Measurements from ENCODE around the gene PYDC1.

The PYDC1 gene

DNA sequence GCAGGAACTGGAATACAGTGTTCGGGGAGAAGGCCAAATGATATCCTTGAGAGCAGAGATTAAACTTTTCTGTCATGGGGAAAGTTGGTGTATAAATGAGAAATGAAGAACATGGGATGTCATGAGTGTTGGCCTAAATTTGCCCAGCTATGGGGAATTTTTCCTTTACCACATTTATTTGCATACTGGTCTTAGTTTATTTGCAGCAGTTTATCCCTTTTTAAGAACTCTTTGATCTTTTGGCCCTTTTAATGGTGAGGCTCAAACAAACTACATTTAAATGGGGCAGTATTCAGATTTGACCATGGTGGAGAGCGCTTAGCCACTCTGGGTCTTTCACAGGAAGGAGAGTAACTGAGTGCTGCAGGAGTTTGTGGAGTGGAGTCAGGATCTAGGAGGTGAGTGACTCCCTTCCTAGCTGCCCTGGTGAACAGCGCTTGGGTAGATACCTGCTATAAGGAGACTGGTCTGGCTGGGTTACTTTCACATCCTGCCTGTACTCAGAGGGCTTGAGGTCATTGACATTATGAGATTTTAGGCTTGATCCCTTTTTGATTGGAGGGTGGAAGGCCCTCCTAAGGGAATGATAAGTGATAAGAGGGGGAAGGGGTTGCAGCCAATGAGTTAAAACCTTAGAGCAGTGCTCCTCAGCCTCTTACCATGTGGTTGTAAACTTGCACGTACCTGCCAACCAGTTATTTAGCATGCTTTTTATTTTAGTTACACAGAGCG is 25.1 kb downstream of the PYDC1 start:
- no peaks in the 10 kb centered on the region for H3K27me3 Mint-ChIP-seq
- H3K4me3 Mint-ChIP-seq: no peak overlapping the region
- H3K4me1 Mint-ChIP-seq: peaks cover 84% of the 10 kb centered on the region
- H3K9me3 Mint-ChIP-seq: no peaks in the 10 kb centered on the region
- no peak for ATAC-seq
- H3K27ac Mint-ChIP-seq: peak overlapping the region; percentile 21 to 91
- DNase-seq: no peak

DNA sequence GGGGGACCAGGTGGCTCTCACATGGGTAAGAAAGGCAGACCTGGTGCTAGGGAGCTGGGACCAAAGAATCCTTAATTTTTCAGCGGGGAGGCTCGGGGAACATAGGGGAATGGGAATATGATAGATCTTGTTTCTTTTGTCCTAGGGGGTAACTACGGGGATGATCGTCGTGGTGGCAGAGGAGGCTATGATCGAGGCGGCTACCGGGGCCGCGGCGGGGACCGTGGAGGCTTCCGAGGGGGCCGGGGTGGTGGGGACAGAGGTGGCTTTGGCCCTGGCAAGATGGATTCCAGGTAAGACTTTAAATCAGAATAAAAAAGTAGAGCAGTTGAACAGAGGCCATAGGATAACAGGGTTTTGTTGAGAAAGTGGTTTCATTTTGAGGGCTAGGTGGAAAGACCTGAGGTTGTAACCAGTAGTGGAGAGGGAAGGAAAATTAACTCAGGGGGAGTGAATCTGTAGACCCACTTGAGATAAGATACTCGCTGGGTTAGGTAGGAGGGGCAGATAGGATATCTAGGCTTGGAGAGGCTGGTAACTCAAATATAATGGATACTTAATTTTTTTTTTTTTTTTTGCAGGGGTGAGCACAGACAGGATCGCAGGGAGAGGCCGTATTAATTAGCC is 26.0 kb downstream of the PYDC1 start:
- Mint-ChIP-seq H3K4me1 (peaks cover 88% of the 10 kb centered on the region), H3K4me3 (peak overlapping the region in 1 of 2 donors; percentile 45), H3K27ac (peak overlapping the region; percentile 34 to 91), H3K9me3 (no peaks in the 10 kb centered on the region), H3K27me3 (no peaks in the 10 kb centered on the region)
- DNase-seq (no peak), ATAC-seq (no peak)

DNA sequence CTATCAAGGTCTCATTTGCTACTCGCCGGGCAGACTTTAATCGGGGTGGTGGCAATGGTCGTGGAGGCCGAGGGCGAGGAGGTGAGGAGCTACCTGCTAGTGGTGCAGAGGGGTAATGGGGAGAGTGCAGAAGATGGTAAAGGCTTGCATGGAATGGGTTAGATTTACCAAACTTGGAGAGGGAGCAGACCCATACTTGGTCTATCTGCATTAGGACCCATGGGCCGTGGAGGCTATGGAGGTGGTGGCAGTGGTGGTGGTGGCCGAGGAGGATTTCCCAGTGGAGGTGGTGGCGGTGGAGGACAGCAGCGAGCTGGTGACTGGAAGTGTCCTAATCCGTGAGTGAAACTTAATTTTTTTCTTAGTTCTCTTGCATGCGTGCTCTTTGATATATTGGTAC is 26.9 kb downstream of the PYDC1 start:
- DNase-seq (no peak), ATAC-seq (no peak)
- Mint-ChIP-seq H3K4me3 (peak overlapping the region in 1 of 2 donors; percentile 51), H3K9me3 (no peaks in the 10 kb centered on the region), H3K4me1 (peaks cover 93% of the 10 kb centered on the region), H3K27me3 (no peaks in the 10 kb centered on the region), H3K27ac (peak overlapping the region in 1 of 2 donors; percentile 94)

DNA sequence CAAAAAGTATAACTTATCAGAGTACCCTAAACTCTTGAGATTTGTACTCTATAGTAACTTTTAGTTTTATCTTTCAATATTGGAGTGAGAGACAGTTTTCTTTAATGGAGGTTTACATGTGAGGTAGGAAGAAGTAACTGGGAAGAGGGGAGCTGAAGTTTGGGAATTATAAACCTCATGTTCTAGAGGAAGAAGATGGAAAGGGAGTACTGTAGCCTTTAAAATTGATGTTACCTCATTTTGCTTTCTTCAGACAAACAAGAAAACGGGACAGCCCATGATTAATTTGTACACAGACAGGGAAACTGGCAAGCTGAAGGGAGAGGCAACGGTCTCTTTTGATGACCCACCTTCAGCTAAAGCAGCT is 27.5 kb downstream of the PYDC1 start:
- DNase-seq (no peak), ATAC-seq (no peak)
- no peaks in the 10 kb centered on the region for H3K27me3 Mint-ChIP-seq
- H3K4me3 Mint-ChIP-seq: peak overlapping the region in 1 of 2 donors; percentile 1
- H3K4me1 Mint-ChIP-seq: peaks cover 96% of the 10 kb centered on the region
- no peaks in the 10 kb centered on the region for H3K9me3 Mint-ChIP-seq
- peak overlapping the region; percentile 72 to 85 for H3K27ac Mint-ChIP-seq

DNA sequence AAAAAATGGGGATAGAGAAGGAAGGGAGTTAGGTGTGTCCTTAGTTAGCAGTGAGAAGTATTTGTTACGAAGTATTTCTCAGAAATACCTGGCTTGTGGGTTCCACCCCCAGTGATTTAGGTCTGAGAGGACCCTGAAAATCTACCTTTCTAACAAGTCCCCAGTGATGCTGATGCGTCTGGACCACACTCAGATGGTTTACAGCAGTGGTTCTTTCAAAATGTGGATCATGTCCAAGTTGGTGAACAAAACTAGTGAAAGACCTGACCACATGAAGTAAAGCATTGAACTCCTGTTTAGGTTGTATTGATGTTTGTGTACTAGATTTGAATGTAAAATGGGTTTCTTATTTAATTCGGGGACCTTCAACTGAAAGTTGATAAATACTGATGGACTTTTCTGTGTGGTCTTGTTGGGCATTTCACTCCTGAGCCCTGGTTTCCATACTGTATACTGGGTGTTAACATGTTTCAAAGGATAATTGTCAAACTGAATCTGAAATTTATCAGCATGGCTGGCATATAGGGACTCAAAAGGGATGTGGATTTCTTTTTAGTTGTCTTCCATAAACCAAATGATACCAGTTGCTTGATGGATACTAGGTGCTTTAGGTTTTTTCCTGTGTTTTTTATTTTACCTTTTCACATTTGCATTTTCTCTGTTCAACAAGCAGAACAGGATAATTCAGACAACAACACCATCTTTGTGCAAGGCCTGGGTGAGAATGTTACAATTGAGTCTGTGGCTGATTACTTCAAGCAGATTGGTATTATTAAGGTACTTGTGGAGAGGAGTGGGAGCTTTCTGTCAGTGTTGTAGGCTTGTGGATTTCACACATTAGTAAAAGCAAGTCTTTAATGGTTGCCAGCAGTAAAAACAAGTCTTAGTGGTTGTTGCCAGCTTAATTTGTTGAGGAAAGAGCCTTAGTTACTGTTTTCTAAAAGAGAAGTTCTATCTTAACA is 28.2 kb downstream of the PYDC1 start:
- Mint-ChIP-seq H3K4me1 (peaks cover 96% of the 10 kb centered on the region), H3K9me3 (no peaks in the 10 kb centered on the region), H3K27ac (peak overlapping the region; percentile 72 to 85), H3K4me3 (no peak overlapping the region), H3K27me3 (no peaks in the 10 kb centered on the region)
- DNase-seq (no peak), ATAC-seq (no peak)

DNA sequence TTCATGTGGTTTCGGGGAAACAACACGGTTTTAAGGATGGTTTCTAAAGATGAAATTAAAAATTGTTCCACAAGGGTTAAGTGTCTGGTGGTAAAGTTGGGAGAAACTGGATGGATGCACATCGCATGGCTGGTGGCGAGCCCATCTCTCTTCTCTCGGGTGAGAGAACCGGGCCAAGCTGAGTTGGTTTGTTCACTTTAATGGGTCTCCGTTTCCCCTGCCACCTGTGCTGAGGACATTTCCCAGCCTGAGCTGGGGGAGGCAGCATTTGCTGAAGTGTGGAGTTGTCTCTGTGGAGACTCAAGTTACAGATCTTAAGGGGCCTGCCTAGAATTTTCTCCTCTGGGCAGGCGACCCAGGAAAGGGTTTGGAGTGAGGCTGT is 29.1 kb downstream of the PYDC1 start:
- H3K9me3 Mint-ChIP-seq: no peaks in the 10 kb centered on the region
- peaks cover 99% of the 10 kb centered on the region for H3K4me1 Mint-ChIP-seq
- peak overlapping the region in 1 of 2 donors; percentile 96 for H3K27ac Mint-ChIP-seq
- ATAC-seq: no peak
- DNase-seq: no peak
- no peaks in the 10 kb centered on the region for H3K27me3 Mint-ChIP-seq
- H3K4me3 Mint-ChIP-seq: no peak overlapping the region

DNA sequence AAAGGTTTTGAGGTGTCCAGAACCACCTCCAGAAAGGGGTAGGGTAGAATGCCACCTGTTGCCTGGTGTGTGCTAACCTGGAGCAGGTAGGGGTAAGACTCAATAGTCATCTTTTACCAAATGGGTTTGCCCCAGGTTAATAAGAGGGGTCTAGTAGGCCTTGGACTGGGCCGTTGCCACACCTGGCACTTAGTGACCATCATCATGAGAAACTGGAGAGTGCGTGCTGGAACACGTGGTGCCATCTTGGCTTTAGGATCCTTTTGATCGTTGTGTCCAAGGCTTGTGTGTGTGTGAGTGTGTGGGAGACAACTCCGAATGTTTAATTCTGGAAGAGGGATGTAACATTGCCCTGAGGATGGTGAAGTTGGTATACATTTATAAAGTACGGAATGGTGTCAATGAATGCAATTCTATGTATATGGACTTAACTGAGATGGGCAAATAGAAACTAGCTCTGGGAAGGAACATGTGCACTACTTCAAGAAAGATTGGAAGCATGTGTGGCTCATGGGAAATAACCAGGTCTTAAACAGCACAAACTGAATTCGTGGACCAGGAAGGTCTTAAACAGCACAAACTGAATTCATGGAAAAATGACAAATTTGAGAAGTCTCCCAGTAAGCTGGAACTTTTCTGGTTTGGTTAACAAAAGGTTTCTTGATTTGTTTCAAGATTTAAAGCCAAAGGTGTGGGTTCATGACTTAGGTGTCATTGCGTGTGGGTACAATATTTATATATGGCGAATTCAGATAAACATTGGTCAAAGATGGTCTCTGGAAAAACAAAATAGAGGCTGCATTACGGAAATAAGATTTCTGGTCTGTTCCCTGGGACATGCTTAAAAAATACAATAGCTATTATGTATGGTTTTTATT is 29.8 kb downstream of the PYDC1 start:
- no peaks in the 10 kb centered on the region for H3K9me3 Mint-ChIP-seq
- ATAC-seq: no peak
- H3K4me1 Mint-ChIP-seq: peaks cover 100% of the 10 kb centered on the region
- no peaks in the 10 kb centered on the region for H3K27me3 Mint-ChIP-seq
- no peak for DNase-seq
- H3K27ac Mint-ChIP-seq: peak overlapping the region; percentile 70 to 96
- peak overlapping the region; percentile 10 to 14 for H3K4me3 Mint-ChIP-seq

DNA sequence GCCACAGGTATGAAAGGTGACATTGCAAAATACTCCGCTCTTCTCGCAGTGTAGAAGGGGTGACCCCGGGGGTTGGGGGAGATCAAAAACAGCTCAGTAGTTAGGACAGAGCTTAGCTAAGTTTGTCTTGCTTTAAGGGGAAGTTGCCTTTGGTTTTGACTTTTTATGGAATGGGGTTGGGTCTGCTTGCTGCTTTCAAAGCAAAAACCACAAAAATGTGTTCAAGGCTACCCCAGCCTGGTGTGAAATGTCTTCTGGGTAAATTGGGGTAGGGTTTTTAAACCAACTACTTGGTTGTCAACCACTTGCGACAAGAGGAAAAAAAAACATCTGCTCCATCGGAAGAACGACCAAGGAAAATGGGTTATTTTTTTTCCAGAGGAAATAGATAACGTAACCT is 30.8 kb downstream of the PYDC1 start:
- H3K27me3 Mint-ChIP-seq: no peaks in the 10 kb centered on the region
- H3K4me3 Mint-ChIP-seq: peak overlapping the region; percentile 59 to 68
- DNase-seq (no peak), ATAC-seq (no peak)
- no peaks in the 10 kb centered on the region for H3K9me3 Mint-ChIP-seq
- H3K4me1 Mint-ChIP-seq: peaks cover 98% of the 10 kb centered on the region
- peak overlapping the region; percentile 77 to 96 for H3K27ac Mint-ChIP-seq

DNA sequence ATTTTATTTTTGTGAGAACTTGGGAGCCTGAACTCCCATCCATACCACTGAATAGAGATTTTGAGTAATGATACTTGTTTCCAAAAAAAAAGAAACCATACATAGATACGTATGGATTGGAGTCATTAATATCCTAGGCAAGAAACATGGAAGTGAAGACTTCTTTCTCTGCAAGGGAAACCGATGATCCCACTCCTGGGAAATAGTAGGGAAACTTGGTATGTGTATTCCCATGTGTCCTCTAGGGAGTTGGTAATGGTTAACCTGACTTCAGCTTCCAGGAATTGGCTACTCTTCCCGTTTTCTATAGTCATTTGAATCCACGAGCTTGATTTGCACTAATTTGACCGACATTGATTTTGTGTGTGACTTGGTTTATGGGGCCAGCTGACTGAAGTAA is 31.6 kb downstream of the PYDC1 start:
- ATAC-seq (no peak), DNase-seq (no peak)
- Mint-ChIP-seq H3K27me3 (no peaks in the 10 kb centered on the region), H3K9me3 (no peaks in the 10 kb centered on the region), H3K4me1 (peaks cover 98% of the 10 kb centered on the region), H3K27ac (peak overlapping the region in 1 of 2 donors; percentile 100), H3K4me3 (peak overlapping the region; percentile 68 to 69)

DNA sequence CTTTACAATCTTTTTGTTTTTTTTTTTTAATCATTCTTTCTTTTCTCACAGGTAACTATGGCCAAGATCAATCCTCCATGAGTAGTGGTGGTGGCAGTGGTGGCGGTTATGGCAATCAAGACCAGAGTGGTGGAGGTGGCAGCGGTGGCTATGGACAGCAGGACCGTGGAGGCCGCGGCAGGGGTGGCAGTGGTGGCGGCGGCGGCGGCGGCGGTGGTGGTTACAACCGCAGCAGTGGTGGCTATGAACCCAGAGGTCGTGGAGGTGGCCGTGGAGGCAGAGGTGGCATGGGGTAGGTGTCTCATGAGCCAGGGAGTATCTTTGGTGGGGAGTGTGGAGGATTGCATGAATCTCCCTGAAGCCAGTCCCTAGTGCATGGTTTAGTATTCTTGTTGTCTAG is 32.0 kb downstream of the PYDC1 start:
- Mint-ChIP-seq H3K27me3 (no peaks in the 10 kb centered on the region), H3K4me3 (peak overlapping the region; percentile 64 to 69)

DNA sequence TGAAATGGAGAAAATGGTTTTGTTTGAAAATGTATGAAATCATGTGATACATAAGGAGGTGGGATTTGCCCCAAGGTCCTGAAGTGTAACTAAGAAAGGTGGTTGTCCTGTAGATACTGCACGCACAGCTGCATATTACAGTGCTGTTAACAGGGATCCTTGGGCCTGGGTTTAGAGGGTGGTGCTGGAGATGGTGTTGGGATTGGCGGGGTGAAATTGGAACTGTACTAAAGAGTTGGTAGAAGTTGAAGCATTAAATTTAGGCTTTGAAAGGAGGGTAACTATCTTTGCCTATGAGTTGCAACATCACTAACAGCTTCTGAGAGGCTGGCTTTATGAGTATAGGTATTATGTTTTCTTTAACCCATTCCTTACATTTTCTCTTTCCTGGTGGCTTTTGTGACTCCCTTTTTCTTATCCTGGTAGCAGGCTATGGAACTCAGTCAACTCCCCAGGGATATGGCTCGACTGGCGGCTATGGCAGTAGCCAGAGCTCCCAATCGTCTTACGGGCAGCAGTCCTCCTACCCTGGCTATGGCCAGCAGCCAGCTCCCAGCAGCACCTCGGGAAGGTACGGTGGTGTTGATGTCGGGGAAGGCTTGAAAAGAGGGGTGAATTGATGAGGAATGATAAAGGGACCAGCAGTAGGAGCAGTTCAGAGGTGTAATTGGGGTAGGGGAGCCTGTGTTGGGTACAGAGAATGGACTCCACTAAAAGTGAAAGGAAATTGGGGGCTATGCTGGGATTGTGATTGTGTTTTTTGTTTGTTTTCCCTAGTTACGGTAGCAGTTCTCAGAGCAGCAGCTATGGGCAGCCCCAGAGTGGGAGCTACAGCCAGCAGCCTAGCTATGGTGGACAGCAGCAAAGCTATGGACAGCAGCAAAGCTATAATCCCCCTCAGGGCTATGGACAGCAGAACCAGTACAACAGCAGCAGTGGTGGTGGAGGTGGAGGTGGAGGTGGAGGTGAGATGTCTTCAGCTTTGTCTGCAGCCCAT is 33.2 kb downstream of the PYDC1 start:
- peak overlapping the region; percentile 55 to 100 for H3K27ac Mint-ChIP-seq
- DNase-seq: no peak
- no peaks in the 10 kb centered on the region for H3K9me3 Mint-ChIP-seq
- H3K4me3 Mint-ChIP-seq: peak overlapping the region; percentile 92
- H3K27me3 Mint-ChIP-seq: no peaks in the 10 kb centered on the region
- ATAC-seq: no peak
- H3K4me1 Mint-ChIP-seq: peaks cover 95% of the 10 kb centered on the region

More for the DNA sequence above, 32.0 kb downstream of the PYDC1 start:
- no peak for DNase-seq
- peaks cover 98% of the 10 kb centered on the region for H3K4me1 Mint-ChIP-seq
- peak overlapping the region; percentile 83 to 100 for H3K27ac Mint-ChIP-seq
- ATAC-seq: no peak
- H3K9me3 Mint-ChIP-seq: no peaks in the 10 kb centered on the region

DNA sequence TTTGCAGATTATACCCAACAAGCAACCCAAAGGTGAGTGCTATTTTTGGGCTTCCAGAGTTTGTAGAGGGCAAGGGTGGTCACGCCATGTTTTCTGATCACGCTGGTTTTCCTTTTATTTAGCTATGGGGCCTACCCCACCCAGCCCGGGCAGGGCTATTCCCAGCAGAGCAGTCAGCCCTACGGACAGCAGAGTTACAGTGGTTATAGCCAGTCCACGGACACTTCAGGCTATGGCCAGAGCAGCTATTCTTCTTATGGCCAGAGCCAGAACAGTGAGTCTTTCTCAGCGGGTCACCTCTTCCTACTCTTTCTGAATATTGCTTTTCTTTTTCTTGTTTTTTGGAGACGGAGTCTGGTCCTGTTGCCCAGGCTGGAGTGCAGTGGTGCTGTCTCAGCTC is 34.5 kb downstream of the PYDC1 start:
- H3K27me3 Mint-ChIP-seq: no peaks in the 10 kb centered on the region
- no peak for ATAC-seq
- H3K9me3 Mint-ChIP-seq: no peaks in the 10 kb centered on the region
- H3K4me3 Mint-ChIP-seq: peak overlapping the region; percentile 92
- H3K4me1 Mint-ChIP-seq: peaks cover 91% of the 10 kb centered on the region
- peak overlapping the region; percentile 90 to 100 for H3K27ac Mint-ChIP-seq
- no peak for DNase-seq

DNA sequence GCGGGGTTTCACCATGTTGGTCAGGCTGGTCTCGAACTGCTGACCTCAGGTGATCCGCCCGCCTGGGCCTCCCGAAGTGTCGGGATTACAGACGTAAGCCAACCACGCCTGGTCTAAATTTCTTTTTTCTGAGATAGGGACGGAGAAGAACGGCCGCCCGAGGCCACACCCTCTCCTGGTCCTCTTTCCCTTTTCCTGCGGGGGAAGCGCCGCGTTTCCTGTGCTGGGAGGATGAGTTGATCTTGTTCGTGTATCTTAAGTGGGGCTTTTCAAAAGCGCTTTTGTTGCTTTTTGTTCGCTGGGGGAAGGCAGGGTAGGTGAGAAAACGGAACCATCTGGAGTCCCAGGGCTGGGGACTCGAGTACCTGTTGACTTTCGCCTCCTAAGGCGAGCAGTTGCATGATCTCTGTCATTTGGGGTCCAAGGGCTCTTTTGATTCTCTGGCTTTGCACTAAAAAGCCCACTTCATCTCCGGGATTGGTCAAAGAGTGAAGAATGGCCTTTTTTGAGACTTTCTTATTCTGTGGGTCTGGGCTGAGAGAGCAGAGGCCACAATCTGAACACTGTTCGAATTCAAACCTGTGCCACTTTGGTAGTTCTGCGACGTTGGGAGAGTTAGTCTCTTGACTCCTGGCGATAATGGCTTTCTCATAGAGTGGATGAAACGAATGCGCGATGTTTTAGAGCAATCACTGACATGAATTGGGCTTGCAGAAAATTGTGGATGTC is 35.7 kb downstream of the PYDC1 start:
- Mint-ChIP-seq H3K4me1 (peaks cover 88% of the 10 kb centered on the region), H3K27me3 (no peaks in the 10 kb centered on the region), H3K27ac (peak overlapping the region; percentile 99 to 100), H3K4me3 (peak overlapping the region; percentile 92), H3K9me3 (no peaks in the 10 kb centered on the region)
- peak; percentile 5 for ATAC-seq
- peak; percentile 58 to 66 for DNase-seq
